Stomach (tissue), 4 donors: ENCODE data around the gene TMEM222.

ENCODE experiments used
- POLR2A ChIP-seq, 4 donors: fragments of 450-650 bp; IDR thresholded peaks; one replicate each; pipeline ENCODE4 v1.6.1; 2016; ENCODE audit warnings: antibody characterized with exemption in 4 of 4, control low read depth in 2 of 4, mild to moderate bottlenecking in 1 of 4, moderate library complexity in 1 of 4
- TF ChIP-seq, protein P1 (sequence below), 7 experiments: fragments of 450-650 bp in 4 of 7; fragments of 200-600 bp in 3 of 7; sonication (generic) in 3 of 7; IDR thresholded peaks; one replicate each; pipeline ENCODE4 v1.5.1; 2016 to 2019; ENCODE audit warnings: antibody characterized with exemption in 7 of 7, control low read depth in 2 of 7, mild to moderate bottlenecking in 1 of 7

DNA sequence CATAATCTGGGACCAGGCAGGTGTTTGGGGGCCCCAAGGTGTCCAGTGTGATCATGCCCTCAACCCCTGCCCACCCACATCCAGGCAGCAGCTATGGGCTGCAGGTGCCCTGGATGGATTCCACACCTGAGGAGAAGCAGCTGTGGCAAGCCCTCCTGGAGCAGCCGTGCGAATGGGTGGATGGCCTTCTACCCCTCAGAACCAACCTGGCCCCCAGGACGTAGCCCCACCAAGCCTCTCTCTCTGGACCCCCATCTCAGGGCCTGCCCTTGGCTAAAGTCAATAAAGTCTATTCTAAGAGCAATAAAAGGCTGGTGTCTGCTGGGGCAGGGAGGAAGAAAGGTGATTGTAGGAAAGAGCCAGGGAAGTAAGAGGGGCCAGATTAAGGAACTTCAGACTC, 31.7 kb downstream of the TMEM222 start:
- TF ChIP-seq POLR2A (IDR thresholded peaks at IDR 0.05): no peak
- TF ChIP-seq, protein P1, sequence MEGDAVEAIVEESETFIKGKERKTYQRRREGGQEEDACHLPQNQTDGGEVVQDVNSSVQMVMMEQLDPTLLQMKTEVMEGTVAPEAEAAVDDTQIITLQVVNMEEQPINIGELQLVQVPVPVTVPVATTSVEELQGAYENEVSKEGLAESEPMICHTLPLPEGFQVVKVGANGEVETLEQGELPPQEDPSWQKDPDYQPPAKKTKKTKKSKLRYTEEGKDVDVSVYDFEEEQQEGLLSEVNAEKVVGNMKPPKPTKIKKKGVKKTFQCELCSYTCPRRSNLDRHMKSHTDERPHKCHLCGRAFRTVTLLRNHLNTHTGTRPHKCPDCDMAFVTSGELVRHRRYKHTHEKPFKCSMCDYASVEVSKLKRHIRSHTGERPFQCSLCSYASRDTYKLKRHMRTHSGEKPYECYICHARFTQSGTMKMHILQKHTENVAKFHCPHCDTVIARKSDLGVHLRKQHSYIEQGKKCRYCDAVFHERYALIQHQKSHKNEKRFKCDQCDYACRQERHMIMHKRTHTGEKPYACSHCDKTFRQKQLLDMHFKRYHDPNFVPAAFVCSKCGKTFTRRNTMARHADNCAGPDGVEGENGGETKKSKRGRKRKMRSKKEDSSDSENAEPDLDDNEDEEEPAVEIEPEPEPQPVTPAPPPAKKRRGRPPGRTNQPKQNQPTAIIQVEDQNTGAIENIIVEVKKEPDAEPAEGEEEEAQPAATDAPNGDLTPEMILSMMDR (IDR thresholded peaks at IDR 0.05): no peak
